Measurements from ENCODE around the gene CCDC73.

- TF ChIP-seq, protein P1, sequence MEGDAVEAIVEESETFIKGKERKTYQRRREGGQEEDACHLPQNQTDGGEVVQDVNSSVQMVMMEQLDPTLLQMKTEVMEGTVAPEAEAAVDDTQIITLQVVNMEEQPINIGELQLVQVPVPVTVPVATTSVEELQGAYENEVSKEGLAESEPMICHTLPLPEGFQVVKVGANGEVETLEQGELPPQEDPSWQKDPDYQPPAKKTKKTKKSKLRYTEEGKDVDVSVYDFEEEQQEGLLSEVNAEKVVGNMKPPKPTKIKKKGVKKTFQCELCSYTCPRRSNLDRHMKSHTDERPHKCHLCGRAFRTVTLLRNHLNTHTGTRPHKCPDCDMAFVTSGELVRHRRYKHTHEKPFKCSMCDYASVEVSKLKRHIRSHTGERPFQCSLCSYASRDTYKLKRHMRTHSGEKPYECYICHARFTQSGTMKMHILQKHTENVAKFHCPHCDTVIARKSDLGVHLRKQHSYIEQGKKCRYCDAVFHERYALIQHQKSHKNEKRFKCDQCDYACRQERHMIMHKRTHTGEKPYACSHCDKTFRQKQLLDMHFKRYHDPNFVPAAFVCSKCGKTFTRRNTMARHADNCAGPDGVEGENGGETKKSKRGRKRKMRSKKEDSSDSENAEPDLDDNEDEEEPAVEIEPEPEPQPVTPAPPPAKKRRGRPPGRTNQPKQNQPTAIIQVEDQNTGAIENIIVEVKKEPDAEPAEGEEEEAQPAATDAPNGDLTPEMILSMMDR (IDR thresholded peaks at IDR 0.05), result no peak
- no peak for TF ChIP-seq POLR2AphosphoS5 (IDR thresholded peaks at IDR 0.05)
- no peak for TF ChIP-seq EP300 (IDR thresholded peaks at IDR 0.05)
Measured at GRCh38 chr11:32722255-32722654, 72.2 kb downstream of the CCDC73 start.

All from esophagus muscularis mucosa (tissue), 4 donors.